Kidney (tissue), 14 donors: ENCODE results near the gene PTPN2. TPM values are rescaled to one million over a fixed set of nuclear protein-coding genes. Genes with fewer than 3 reads are reported as not detected.

Source experiments
- DNase-seq, 5 donors: peaks; one replicate each; pipeline ENCODE4 v3.0.0-alpha.2; 2013 to 2020
- FAIRE-seq: peaks from 2 replicates; lab custom pipeline; 2012; peaks lifted over from hg19 to GRCh38; lab: Jason Lieb, UNC
- H3K27ac ChIP-seq, 2 donors: one replicate each; pipeline ENCODE4 v1.7.0; 2013; ENCODE audit warnings: low read depth in 2 of 2, low read length in 2 of 2, inconsistent platforms in 1 of 2
- H3K27me3 ChIP-seq: one replicate; pipeline ENCODE4 v1.7.1; 2013; ENCODE audit warnings: low read length, inconsistent platforms; ENCODE audit not compliant: control insufficient read depth, insufficient read depth
- H3K36me3 ChIP-seq, 3 donors: one replicate each; pipeline versions ENCODE4 v1.7.0 to v1.7.1; 2013; ENCODE audit warnings: low read length in 3 of 3, control low read depth in 1 of 3, inconsistent platforms in 1 of 3; ENCODE audit not compliant: insufficient read depth in 3 of 3, control insufficient read depth in 2 of 3
- H3K4me1 ChIP-seq, 3 donors: one replicate each; pipeline versions ENCODE4 v1.7.0 to v1.7.1; 2013; ENCODE audit warnings: low read length in 3 of 3, inconsistent platforms in 1 of 3, low read depth in 1 of 3; ENCODE audit not compliant: control insufficient read depth in 2 of 3, insufficient read depth in 2 of 3
- H3K4me3 ChIP-seq, 3 donors: one replicate each; pipeline versions ENCODE4 v1.7.0 to v1.8.1; 2013; ENCODE audit warnings: low read length in 3 of 3, control low read depth in 1 of 3, inconsistent platforms in 1 of 3
- H3K9ac ChIP-seq, 3 donors: one replicate each; pipeline versions ENCODE4 v1.7.0 to v1.7.1; 2013; ENCODE audit warnings: low read length in 3 of 3, control low read depth in 1 of 3, inconsistent platforms in 1 of 3
- H3K9me3 ChIP-seq, 3 donors: one replicate each; pipeline versions ENCODE4 v1.7.0 to v1.7.1; 2013; ENCODE audit warnings: low read length in 3 of 3, control low read depth in 1 of 3, inconsistent platforms in 1 of 3; ENCODE audit not compliant: control insufficient read depth in 2 of 3, insufficient read depth in 1 of 3
- CTCF ChIP-seq: IDR thresholded peaks from 3 replicates; pipeline ENCODE4 v1.5.1; 2012; ENCODE audit warnings: mild to moderate bottlenecking, moderate library complexity, borderline replicate concordance; ENCODE audit not compliant: insufficient read depth; ENCODE audit errors: extremely low read depth
- intact Hi-C: fragments of 100-400 bp; cut with DNase I; formaldehyde crosslinking; loops from one replicate; pipeline ENCODE4 v1.11.1; 2022
- polyA plus RNA-seq: library from polyadenylated mRNA; stranded (reverse); fragments of 350-450 nt; fragmentation: Illumina TruSeq; extraction: RNeasy Lipid Tissue Mini Kit (QIAGEN cat#74804); gene quantifications from one replicate; pipeline ENCODE4 v1.2.3, GENCODE V29; 2014; ENCODE audit warnings: low read depth, low replicate concordance; ENCODE audit not compliant: insufficient read depth
- total RNA-seq: library from RNA; stranded (reverse); fragmentation: NEBNext Ultra II Directional; extraction: Animal tissue kit (Norgen Biotek cat#: 25700); gene quantifications from one replicate; pipeline ENCODE4 v1.2.1, GENCODE V29; 2021
- donor health status: control.
- donor health status: control.
- donor health status: control.
- donor health status: control.
- donor health status: control.
- donor health status: DM: yes; HTN: yes; CAD: no.
- donor health status: Normal renal cell carcinoma (clear cell type).

The PTPN2 gene
- total and polyA plus RNA-seq, 2 donors from 2014 or later, result 23.4 to 45.8 TPM

GRCh38 chr18:12744103-12744502 lies 139.9 kb downstream of the PTPN2 start:
- no peak overlapping the region for H3K4me3 ChIP-seq
- H3K27ac ChIP-seq, result no peak overlapping the region
- H3K4me1 ChIP-seq, result no peaks in the 10 kb centered on the region
- no peak overlapping the region for H3K9ac ChIP-seq
- H3K9me3 ChIP-seq, result no peaks in the 10 kb centered on the region
- DNase-seq (peak in 2 of 5 donors; percentile 28 to 56), FAIRE-seq (no peak)
- H3K36me3 ChIP-seq, result no peaks in the 10 kb centered on the region
- TF ChIP-seq CTCF, result peak; percentile 32
- H3K27me3 ChIP-seq, result no peaks in the 10 kb centered on the region
- intact Hi-C loops, result loop anchor here (5.0 kb wide), 1 partner anchor 178 kb away; no protein-coding TSS in a partner anchor

GRCh38 chr18:12742453-12742852 lies 141.6 kb downstream of the PTPN2 start:
- intact Hi-C loops, result loop anchor here (5.0 kb wide), 1 partner anchor 180 kb away; no protein-coding TSS in a partner anchor
- no peak for TF ChIP-seq CTCF
- Histone ChIP-seq H3K9me3 (no peaks in the 10 kb centered on the region), H3K9ac (no peak overlapping the region), H3K4me1 (no peaks in the 10 kb centered on the region), H3K27me3 (no peaks in the 10 kb centered on the region), H3K4me3 (no peak overlapping the region), H3K27ac (no peak overlapping the region), H3K36me3 (no peaks in the 10 kb centered on the region)
- FAIRE-seq (no peak), DNase-seq (no peak)

Other genes with a start within 250 kb of the PTPN2 start
- 35.1 TPM for gene SPIRE1, start 226.1 kb downstream of the PTPN2 start, total RNA-seq
- 12.3 TPM for gene SPIRE1, start 226.1 kb downstream of the PTPN2 start, polyA plus RNA-seq
- 5.3 TPM for gene CEP76, start 181.5 kb downstream of the PTPN2 start, total RNA-seq
- 2.0 TPM for gene CEP76, start 181.5 kb downstream of the PTPN2 start, polyA plus RNA-seq
- gene PSMG2, start 181.2 kb downstream of the PTPN2 start, total RNA-seq, result 66.2 TPM
- 108 TPM for gene PSMG2, start 181.2 kb downstream of the PTPN2 start, polyA plus RNA-seq
- 43.3 TPM for gene SEH1L, start 63.8 kb upstream of the PTPN2 start, total RNA-seq
- 15.8 TPM for gene SEH1L, start 63.8 kb upstream of the PTPN2 start, polyA plus RNA-seq
- gene CEP192, start 107.1 kb upstream of the PTPN2 start, total RNA-seq, result 31.7 TPM
- 4.9 TPM for gene CEP192, start 107.1 kb upstream of the PTPN2 start, polyA plus RNA-seq